DOHH2 (cell line): ENCODE results near the gene ZMAT5.

ENCODE experiments used
- H3F3A ChIP-seq: fragments of 200-600 bp; sonication (generic), shearing (Covaris generic); 2 replicates; pipeline ENCODE4 v1.6.0; 2016; ENCODE audit warnings: antibody characterized with exemption, mild to moderate bottlenecking; ENCODE audit not compliant: control insufficient read depth, insufficient read depth
- H3K27ac ChIP-seq: fragments of 200-600 bp; sonication (generic); 2 replicates; pipeline ENCODE4 v1.5.1; 2014; ENCODE audit warnings: low read depth, mild to moderate bottlenecking, low read length, moderate library complexity
- H3K27me3 ChIP-seq: fragments of 200-600 bp; sonication (generic); 2 replicates; pipeline ENCODE4 v1.6.1; 2014; ENCODE audit warnings: mild to moderate bottlenecking, low read length, mixed read lengths; ENCODE audit not compliant: control insufficient read depth
- H3K36me3 ChIP-seq: fragments of 200-600 bp; sonication (generic); 2 replicates; pipeline ENCODE4 v1.6.1; 2014; ENCODE audit warnings: mild to moderate bottlenecking, low read length, moderate library complexity, mixed read lengths; ENCODE audit not compliant: control insufficient read depth
- H3K4me1 ChIP-seq: fragments of 200-600 bp; sonication (generic); 2 replicates; pipeline ENCODE4 v1.6.1; 2014; ENCODE audit warnings: mild to moderate bottlenecking, low read length, mixed read lengths; ENCODE audit not compliant: control insufficient read depth
- H3K4me2 ChIP-seq: fragments of 200-600 bp; sonication (generic); 2 replicates; pipeline ENCODE4 v1.6.0; 2014; ENCODE audit warnings: mild to moderate bottlenecking, low read length, moderate library complexity
- H3K4me3 ChIP-seq: fragments of 200-600 bp; sonication (generic); 2 replicates; pipeline ENCODE4 v1.5.1; 2014; ENCODE audit warnings: mild to moderate bottlenecking, low read length, mixed read lengths
- H3K79me2 ChIP-seq: fragments of 200-600 bp; sonication (generic); 2 replicates; pipeline ENCODE4 v1.6.1; 2014; ENCODE audit warnings: mild to moderate bottlenecking, low read length, mixed read lengths; ENCODE audit not compliant: control insufficient read depth
- H3K9me2 ChIP-seq: fragments of 200-600 bp; sonication (generic); replicated peaks from 2 replicates; pipeline ENCODE4 v1.6.1; 2014; ENCODE audit warnings: mild to moderate bottlenecking, low read length, mixed read lengths; ENCODE audit not compliant: control insufficient read depth
- H3K9me3 ChIP-seq: fragments of 200-600 bp; sonication (generic); 2 replicates; pipeline ENCODE4 v1.6.1; 2014; ENCODE audit warnings: antibody characterized with exemption, low read length, mixed read lengths; ENCODE audit not compliant: control insufficient read depth, insufficient read depth
- H4K20me1 ChIP-seq: fragments of 200-600 bp; sonication (generic); 2 replicates; pipeline ENCODE4 v1.6.0; 2014; ENCODE audit warnings: low read depth, mild to moderate bottlenecking, antibody characterized with exemption, low read length, moderate library complexity; ENCODE audit not compliant: control insufficient read depth, insufficient read depth
- CTCF ChIP-seq: fragments of 200-600 bp; sonication (generic); IDR thresholded peaks from one replicate; pipeline ENCODE4 v1.5.1; 2014; ENCODE audit warnings: antibody characterized with exemption, mild to moderate bottlenecking, low read depth, low read length; ENCODE audit not compliant: poor library complexity, severe bottlenecking
- EZH2phosphoT487 ChIP-seq: fragments of 200-600 bp; sonication (generic); IDR thresholded peaks from 2 replicates; pipeline ENCODE4 v1.6.1; 2017; ENCODE audit warnings: borderline replicate concordance, mild to moderate bottlenecking, antibody characterized with exemption, low read length, moderate library complexity, mixed read lengths

ZMAT5 gene

GRCh38 chr22:29750559-29751538, 16.0 kb downstream of the ZMAT5 start:
- no peak for TF ChIP-seq EZH2phosphoT487
- no peak for TF ChIP-seq CTCF
- Histone ChIP-seq H3F3A (no peaks in the 10 kb centered on the region), H3K4me3 (no peak overlapping the region), H3K27me3 (no peaks in the 10 kb centered on the region), H4K20me1 (no peaks in the 10 kb centered on the region), H3K4me1 (no peaks in the 10 kb centered on the region), H3K36me3 (no peaks in the 10 kb centered on the region), H3K27ac (no peak overlapping the region), H3K79me2 (no peaks in the 10 kb centered on the region), H3K9me2 (no peaks in the 10 kb centered on the region), H3K4me2 (no peak overlapping the region), H3K9me3 (no peaks in the 10 kb centered on the region)

GRCh38 chr22:29750029-29750428, 16.8 kb downstream of the ZMAT5 start:
- Histone ChIP-seq H3K9me2 (no peaks in the 10 kb centered on the region), H4K20me1 (no peaks in the 10 kb centered on the region), H3F3A (no peaks in the 10 kb centered on the region), H3K27ac (no peak overlapping the region), H3K4me1 (no peaks in the 10 kb centered on the region), H3K9me3 (no peaks in the 10 kb centered on the region), H3K79me2 (no peaks in the 10 kb centered on the region), H3K27me3 (no peaks in the 10 kb centered on the region), H3K36me3 (no peaks in the 10 kb centered on the region), H3K4me3 (no peak overlapping the region), H3K4me2 (no peak overlapping the region)
- TF ChIP-seq EZH2phosphoT487 (no peak), CTCF (no peak)

DNA sequence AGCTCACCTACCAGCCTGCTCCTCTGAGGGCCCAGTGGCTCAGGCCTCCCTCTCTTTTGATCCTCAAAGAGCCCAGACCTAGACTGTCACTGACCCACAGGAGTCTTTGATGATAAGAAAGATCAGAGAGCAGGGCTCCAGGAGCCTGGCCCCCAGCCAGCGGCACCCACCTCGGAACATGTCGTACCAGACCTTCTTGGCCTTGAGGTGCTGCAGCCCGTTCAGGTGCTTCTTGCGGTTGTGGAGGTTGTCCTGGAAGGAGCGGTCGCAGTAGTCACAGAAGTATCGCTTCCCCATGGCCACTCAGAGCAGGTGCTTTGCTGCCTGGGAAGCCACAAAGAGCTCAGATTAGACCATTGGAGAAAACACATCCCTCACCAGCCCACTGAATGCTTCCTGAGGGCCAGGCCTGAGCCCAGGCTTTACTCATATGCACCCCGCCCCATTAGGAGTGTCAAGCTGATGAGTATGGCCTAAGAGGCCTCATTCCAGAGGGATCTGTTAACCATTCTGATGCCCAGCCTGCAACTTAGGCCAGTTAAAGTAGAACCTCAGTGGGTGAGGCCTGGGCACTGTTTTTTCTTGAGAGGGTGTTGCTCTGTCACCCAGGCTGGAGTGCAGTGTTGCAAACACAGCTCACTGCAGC, 18.4 kb downstream of the ZMAT5 start:
- H3K9me3 ChIP-seq: no peaks in the 10 kb centered on the region
- H3K79me2 ChIP-seq: no peaks in the 10 kb centered on the region
- H3K36me3 ChIP-seq: no peaks in the 10 kb centered on the region
- H4K20me1 ChIP-seq: no peaks in the 10 kb centered on the region
- H3K9me2 ChIP-seq: no peaks in the 10 kb centered on the region
- no peak overlapping the region for H3K27ac ChIP-seq
- no peaks in the 10 kb centered on the region for H3F3A ChIP-seq
- H3K4me1 ChIP-seq: no peaks in the 10 kb centered on the region
- H3K4me2 ChIP-seq: no peak overlapping the region
- H3K4me3 ChIP-seq: no peak overlapping the region
- no peaks in the 10 kb centered on the region for H3K27me3 ChIP-seq
- TF ChIP-seq EZH2phosphoT487 (no peak), CTCF (no peak)
